ENCODE results near the gene STARD9. TPM values are rescaled to one million over a fixed set of nuclear protein-coding genes. Genes with fewer than 3 reads are reported as not detected.
A peak's percentile ranks its signal among the peaks of the same experiment; 100 is the strongest.

STARD9 gene
- total RNA-seq, 2 donors from 2014 or later = 0.97 to 2.9 TPM

- peaks cover 6% of the 10 kb centered on the region for H3K4me1 Mint-ChIP-seq
- no peak for DNase-seq
- H3K9me3 ChIP-seq (ENCODE audit: control insufficient read depth, low read length) = no peaks in the 10 kb centered on the region
- no peak overlapping the region for H3K4me3 Mint-ChIP-seq
- WGBS, 2 experiments (ENCODE audit: insufficient coverage in 1 of 2, insufficient read length in 1 of 2) = 93 to 96% methylated on average over 7 of the region's 8 CpGs
- no peaks in the 10 kb centered on the region for H3K36me3 Mint-ChIP-seq (ENCODE audit: low read depth)
- H3K9me3 Mint-ChIP-seq = no peaks in the 10 kb centered on the region
- H3K4me3 ChIP-seq (ENCODE audit: low read length) = no peak overlapping the region
- H3K9ac ChIP-seq (ENCODE audit: extremely low read depth, low read length, poor library complexity, severe bottlenecking) = no peak overlapping the region
- TF ChIP-seq, protein P1, sequence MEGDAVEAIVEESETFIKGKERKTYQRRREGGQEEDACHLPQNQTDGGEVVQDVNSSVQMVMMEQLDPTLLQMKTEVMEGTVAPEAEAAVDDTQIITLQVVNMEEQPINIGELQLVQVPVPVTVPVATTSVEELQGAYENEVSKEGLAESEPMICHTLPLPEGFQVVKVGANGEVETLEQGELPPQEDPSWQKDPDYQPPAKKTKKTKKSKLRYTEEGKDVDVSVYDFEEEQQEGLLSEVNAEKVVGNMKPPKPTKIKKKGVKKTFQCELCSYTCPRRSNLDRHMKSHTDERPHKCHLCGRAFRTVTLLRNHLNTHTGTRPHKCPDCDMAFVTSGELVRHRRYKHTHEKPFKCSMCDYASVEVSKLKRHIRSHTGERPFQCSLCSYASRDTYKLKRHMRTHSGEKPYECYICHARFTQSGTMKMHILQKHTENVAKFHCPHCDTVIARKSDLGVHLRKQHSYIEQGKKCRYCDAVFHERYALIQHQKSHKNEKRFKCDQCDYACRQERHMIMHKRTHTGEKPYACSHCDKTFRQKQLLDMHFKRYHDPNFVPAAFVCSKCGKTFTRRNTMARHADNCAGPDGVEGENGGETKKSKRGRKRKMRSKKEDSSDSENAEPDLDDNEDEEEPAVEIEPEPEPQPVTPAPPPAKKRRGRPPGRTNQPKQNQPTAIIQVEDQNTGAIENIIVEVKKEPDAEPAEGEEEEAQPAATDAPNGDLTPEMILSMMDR (conservative IDR thresholded peaks at IDR 0.05) = no peak
- H3K4me1 ChIP-seq (ENCODE audit: control insufficient read depth, insufficient read depth, low read length) = peaks cover 2% of the 10 kb centered on the region
- H3K27ac Mint-ChIP-seq = no peak overlapping the region
- peaks cover 21% of the 10 kb centered on the region for H3K27me3 ChIP-seq (ENCODE audit: control insufficient read depth, insufficient read depth, low read length, poor library complexity, severe bottlenecking)
- H3K36me3 ChIP-seq (ENCODE audit: control insufficient read depth, insufficient read depth, low read length) = no peaks in the 10 kb centered on the region
- H3K27ac ChIP-seq (ENCODE audit: low read depth, low read length) = no peak overlapping the region
- no peaks in the 10 kb centered on the region for H3K27me3 Mint-ChIP-seq (ENCODE audit: insufficient read depth)
Measured at GRCh38 chr15:42612367-42612912, 37.0 kb downstream of the STARD9 start.

DNA sequence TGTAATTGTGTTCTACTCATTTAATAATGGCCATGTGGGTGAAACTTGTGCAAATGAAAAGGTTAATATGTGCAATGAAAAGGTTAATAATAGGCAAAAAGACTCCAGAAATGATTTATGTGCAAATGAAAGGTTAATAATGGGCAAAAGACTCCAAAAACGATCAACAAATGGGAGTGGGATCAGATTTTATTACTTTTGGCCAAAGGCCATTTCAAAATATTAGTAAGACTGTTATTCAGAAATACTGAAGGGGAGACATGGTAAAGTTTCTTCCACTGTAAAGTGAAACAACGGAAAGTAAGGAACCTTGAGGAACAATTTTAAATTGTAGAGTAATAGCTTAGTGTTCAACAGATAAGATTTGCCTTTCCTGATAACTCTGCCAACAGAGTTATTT, 40.7 kb downstream of the STARD9 start:
- no peak overlapping the region for H3K27ac ChIP-seq (ENCODE audit: low read depth, low read length)
- WGBS, 2 experiments (ENCODE audit: insufficient coverage in 1 of 2, insufficient read length in 1 of 2) = 79 to 95% methylated on average over 2 of the region's 2 CpGs
- H3K4me3 ChIP-seq (ENCODE audit: low read length) = no peak overlapping the region
- Mint-ChIP-seq H3K36me3 (ENCODE audit: low read depth) (no peaks in the 10 kb centered on the region), H3K4me1 (peaks cover 13% of the 10 kb centered on the region), H3K4me3 (no peak overlapping the region), H3K9me3 (no peaks in the 10 kb centered on the region), H3K27me3 (ENCODE audit: insufficient read depth) (no peaks in the 10 kb centered on the region), H3K27ac (no peak overlapping the region)
- no peaks in the 10 kb centered on the region for H3K36me3 ChIP-seq (ENCODE audit: control insufficient read depth, insufficient read depth, low read length)
- no peak overlapping the region for H3K9ac ChIP-seq (ENCODE audit: extremely low read depth, low read length, poor library complexity, severe bottlenecking)
- TF ChIP-seq, protein P1 (conservative IDR thresholded peaks at IDR 0.05) = no peak
- H3K4me1 ChIP-seq (ENCODE audit: control insufficient read depth, insufficient read depth, low read length) = peaks cover 3% of the 10 kb centered on the region
- H3K27me3 ChIP-seq (ENCODE audit: control insufficient read depth, insufficient read depth, low read length, poor library complexity, severe bottlenecking) = peaks cover 6% of the 10 kb centered on the region
- H3K9me3 ChIP-seq (ENCODE audit: control insufficient read depth, low read length) = no peaks in the 10 kb centered on the region
- DNase-seq = no peak

DNA sequence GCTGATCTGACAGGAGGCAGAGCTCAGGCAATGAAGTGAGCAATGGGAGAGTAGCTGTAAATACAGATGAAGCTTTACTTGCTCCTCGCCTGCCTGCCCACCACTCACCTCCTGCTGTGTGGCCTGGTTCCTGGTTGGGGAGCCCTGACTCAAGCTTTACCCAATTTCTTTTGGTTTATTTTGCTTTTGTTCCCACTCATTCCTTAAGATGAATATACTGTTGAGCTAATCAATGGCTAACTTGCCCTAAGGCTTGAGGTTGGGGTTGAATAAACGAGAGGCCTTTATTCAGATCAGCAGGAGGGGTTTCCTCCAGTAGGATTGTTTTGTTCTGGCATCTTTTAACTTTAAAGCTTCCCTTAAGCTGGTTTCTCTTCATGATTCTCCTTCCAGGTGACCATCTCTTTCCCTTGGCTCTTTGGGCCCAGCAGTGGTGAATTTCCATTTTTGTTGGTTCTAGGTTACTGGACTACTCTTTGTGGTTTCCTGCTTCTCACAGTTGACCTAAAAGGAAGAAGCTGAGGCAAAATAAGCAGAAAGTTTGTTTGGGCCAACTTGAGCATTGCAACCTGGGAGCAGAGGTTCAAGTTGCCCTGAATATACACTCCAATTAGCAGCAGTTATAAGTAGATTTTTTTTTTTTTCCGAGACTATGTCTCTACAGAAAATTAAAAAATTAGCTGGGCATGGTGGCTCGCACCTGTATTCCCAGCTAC, 44.4 kb downstream of the STARD9 start:
- peak; percentile 89 for DNase-seq
- Mint-ChIP-seq H3K27ac (peak overlapping the region; percentile 40), H3K9me3 (no peaks in the 10 kb centered on the region), H3K4me1 (peaks cover 13% of the 10 kb centered on the region), H3K36me3 (ENCODE audit: low read depth) (no peaks in the 10 kb centered on the region), H3K27me3 (ENCODE audit: insufficient read depth) (no peaks in the 10 kb centered on the region), H3K4me3 (no peak overlapping the region)
- Histone ChIP-seq H3K27me3 (ENCODE audit: control insufficient read depth, insufficient read depth, low read length, poor library complexity, severe bottlenecking) (no peaks in the 10 kb centered on the region), H3K4me3 (ENCODE audit: low read length) (no peak overlapping the region), H3K9ac (ENCODE audit: extremely low read depth, low read length, poor library complexity, severe bottlenecking) (no peak overlapping the region), H3K36me3 (ENCODE audit: control insufficient read depth, insufficient read depth, low read length) (no peaks in the 10 kb centered on the region), H3K27ac (ENCODE audit: low read depth, low read length) (no peak overlapping the region), H3K4me1 (ENCODE audit: control insufficient read depth, insufficient read depth, low read length) (peaks cover 3% of the 10 kb centered on the region), H3K9me3 (ENCODE audit: control insufficient read depth, low read length) (no peaks in the 10 kb centered on the region)
- TF ChIP-seq, protein P1 (conservative IDR thresholded peaks at IDR 0.05) = peak; percentile 26
- 59 to 90% methylated on average over 2 to 4 of the region's 4 CpGs for WGBS, 2 experiments (ENCODE audit: insufficient coverage in 1 of 2, insufficient read length in 1 of 2)
